ENCODE results near the gene FANK1.

DNA sequence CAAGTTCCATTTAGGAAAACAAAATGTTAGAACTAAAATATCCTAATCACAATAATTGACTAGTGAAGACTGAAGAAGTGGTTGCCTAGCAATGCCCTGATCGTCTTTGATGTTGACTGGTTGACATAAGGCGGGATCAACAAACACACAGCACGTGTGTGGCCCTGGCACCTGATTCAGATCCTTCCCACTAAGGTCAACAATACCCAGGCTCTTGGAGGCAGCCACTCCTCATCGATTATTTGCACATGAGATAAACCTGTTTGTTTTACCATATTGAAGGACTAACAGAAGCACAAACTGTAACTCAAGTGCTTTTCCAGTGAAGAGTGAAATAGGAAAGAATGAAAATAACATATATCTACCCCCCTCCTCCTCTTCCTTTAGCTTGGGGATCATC lies 15.6 kb downstream of the FANK1 start:
- TF ChIP-seq SUZ12 (IDR thresholded peaks at IDR 0.05; ENCODE audit: extremely low read depth, insufficient read depth, insufficient read length) (no peak), ZNF274 (IDR thresholded peaks at IDR 0.05; ENCODE audit: low read depth, low read length) (no peak), YY1 (IDR thresholded peaks at IDR 0.05; ENCODE audit: insufficient read depth, insufficient read length) (no peak)

Measured in NT2/D1 (cell line).